Skeletal muscle satellite cell (primary cell): ENCODE data around the gene PTPN20. TPM values are rescaled to one million over a fixed set of nuclear protein-coding genes. Genes with fewer than 3 reads are reported as not detected.
"Not testable (repeated sequence)": the region's sequence is repeated elsewhere in the genome, so short reads cannot be mapped to it uniquely, and the experiment has no call there.

Experiments used
- H3K27me3 ChIP-seq: 2 replicates; pipeline ENCODE4 v1.7.0; 2013; ENCODE audit warnings: low read length; ENCODE audit not compliant: control insufficient read depth, insufficient read depth
- H3K36me3 ChIP-seq: 2 replicates; pipeline ENCODE4 v1.7.0; 2013; ENCODE audit warnings: mild to moderate bottlenecking, control low read depth, low read length; ENCODE audit not compliant: insufficient read depth
- H3K4me1 ChIP-seq: 2 replicates; pipeline ENCODE4 v1.7.0; 2013; ENCODE audit warnings: low read length; ENCODE audit not compliant: control insufficient read depth, insufficient read depth
- H3K4me2 ChIP-seq: 2 replicates; pipeline ENCODE4 v1.7.0; 2013; ENCODE audit warnings: mild to moderate bottlenecking, low read length
- H3K4me3 ChIP-seq: 2 replicates; pipeline ENCODE4 v1.7.0; 2013; ENCODE audit warnings: low read length
- H3K9ac ChIP-seq: 2 replicates; pipeline ENCODE4 v1.7.0; 2013; ENCODE audit warnings: mild to moderate bottlenecking, low read depth, low read length, moderate library complexity
- H3K9me3 ChIP-seq: replicated peaks from 2 replicates; pipeline ENCODE4 v1.7.0; 2013; ENCODE audit warnings: mild to moderate bottlenecking, control low read depth, low read length
- total RNA-seq: library from RNA; depleted of rRNA; stranded (reverse); fragments of >200 nt; gene quantifications from 2 replicates; pipeline ENCODE4 v1.2.3, GENCODE V29; 2012; rRNA removed

Gene PTPN20, protein sequence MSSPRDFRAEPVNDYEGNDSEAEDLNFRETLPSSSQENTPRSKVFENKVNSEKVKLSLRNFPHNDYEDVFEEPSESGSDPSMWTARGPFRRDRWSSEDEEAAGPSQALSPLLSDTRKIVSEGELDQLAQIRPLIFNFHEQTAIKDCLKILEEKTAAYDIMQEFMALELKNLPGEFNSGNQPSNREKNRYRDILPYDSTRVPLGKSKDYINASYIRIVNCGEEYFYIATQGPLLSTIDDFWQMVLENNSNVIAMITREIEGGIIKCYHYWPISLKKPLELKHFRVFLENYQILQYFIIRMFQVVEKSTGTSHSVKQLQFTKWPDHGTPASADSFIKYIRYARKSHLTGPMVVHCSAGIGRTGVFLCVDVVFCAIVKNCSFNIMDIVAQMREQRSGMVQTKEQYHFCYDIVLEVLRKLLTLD
- 1.3 TPM in 2 replicates for total RNA-seq

DNA sequence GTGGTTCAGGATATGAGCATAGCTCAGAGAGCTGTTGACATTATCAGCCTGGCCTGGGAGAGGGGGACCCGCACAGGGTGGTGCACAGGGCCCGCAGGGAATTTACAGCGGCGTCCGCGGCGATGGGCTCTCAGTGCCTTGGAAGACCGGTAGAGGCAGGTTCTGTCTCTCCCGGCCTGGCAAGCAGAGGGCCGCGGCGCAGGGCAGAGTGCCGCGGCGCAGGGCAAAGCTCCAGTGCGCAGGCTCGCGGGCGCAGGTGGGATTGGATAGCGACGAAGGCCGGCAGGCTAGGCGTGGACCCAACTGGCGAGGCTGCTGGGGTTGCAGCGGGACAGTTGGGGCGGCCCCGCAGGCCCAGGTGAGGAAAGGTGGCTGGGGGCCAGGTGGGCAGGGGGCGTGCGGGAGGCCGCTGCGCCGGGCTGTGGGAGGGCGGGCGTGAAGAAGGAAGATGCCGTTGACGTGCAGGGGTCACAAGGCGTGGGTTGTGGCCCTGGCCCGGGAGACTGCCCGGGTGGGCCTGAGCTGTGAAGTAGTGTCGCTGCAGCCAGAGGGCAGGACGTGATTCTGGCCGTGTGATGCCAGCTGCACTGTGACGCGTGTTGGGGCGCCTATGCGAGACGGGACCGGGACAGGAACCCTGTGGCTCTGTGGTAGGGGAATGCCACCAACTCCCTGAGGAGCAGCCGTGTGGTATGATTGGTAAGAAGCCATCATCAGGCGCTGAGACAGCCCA, at the start of gene PTPN20:
Gene PTPN20 (plus strand): TSS at position 285 of the 733 bp plus-strand sequence. CDS start 21,072 bp downstream, outside the sequence.
- not testable (repeated sequence) for H3K4me2 ChIP-seq, H3K4me1 ChIP-seq, H3K27me3 ChIP-seq, H3K9me3 ChIP-seq, H3K36me3 ChIP-seq, H3K9ac ChIP-seq, H3K4me3 ChIP-seq

DNA sequence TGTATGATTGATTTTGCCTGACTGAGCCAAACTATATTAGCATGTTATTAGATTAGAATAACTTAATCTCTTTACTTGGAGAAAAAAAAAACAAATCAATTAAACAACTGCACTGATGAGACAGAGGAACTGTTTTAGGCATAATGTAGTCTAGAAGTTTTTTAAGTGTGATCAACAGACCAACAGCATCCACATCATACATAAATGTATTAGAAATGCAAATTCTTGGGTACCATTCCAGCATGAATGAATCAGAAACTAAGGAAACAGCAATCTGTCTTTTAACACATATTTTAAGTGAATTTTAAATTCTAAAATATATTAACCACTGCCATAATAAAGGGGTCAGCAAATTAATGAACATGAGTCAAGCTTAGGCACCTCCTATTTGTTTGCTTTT, 41.5 kb upstream of the PTPN20 start:
- not testable (repeated sequence) for H3K4me2 ChIP-seq

DNA sequence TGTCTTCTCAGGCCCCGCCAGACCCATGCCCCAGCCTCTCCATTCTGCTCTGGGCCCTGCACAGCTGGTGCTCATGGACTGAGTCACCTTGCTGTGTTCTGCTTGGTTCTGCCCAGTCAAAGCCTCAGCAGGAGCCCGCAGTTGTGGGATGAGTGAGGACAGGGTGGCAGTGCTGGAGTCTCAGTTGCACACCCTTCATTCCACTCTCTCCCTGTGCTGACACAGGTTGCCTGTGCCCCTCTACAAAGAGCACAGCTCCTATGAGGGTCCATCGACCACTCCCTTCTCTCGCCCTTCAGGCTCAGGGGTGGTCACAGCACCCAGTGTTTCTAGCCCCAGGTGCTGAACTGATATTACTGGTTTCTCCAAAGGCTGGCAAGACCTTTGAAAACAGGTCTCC, 39.6 kb upstream of the PTPN20 start:
- not testable (repeated sequence) for H3K9me3 ChIP-seq, H3K4me3 ChIP-seq, H3K4me2 ChIP-seq, H3K4me1 ChIP-seq, H3K9ac ChIP-seq, H3K27me3 ChIP-seq, H3K36me3 ChIP-seq

More for the DNA sequence above, 41.5 kb upstream of the PTPN20 start:
- not testable (repeated sequence) for H3K4me3 ChIP-seq, H3K9me3 ChIP-seq, H3K27me3 ChIP-seq, H3K36me3 ChIP-seq, H3K4me1 ChIP-seq, H3K9ac ChIP-seq

DNA sequence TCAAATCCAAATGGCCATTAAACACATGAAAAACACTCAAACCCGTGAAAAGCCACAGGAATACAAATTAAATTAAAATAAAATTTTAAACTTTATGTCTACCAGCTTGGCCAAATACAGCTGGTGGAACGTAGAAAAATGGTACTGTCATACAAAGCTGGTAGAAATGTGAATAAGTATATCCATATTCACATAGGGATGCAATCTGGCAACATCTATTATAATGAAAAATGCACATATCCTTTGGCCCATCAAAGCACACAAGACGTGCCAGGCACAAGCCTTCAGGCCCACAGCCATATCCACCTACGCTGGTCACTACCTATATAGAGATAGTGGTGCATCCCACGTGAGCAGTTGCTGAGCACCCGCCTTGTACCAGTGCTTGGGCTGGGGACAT, 35.9 kb upstream of the PTPN20 start:
- H3K4me2 ChIP-seq, H3K9ac ChIP-seq, H3K4me1 ChIP-seq, H3K27me3 ChIP-seq, H3K36me3 ChIP-seq, H3K9me3 ChIP-seq, H3K4me3 ChIP-seq: not testable (repeated sequence)

DNA sequence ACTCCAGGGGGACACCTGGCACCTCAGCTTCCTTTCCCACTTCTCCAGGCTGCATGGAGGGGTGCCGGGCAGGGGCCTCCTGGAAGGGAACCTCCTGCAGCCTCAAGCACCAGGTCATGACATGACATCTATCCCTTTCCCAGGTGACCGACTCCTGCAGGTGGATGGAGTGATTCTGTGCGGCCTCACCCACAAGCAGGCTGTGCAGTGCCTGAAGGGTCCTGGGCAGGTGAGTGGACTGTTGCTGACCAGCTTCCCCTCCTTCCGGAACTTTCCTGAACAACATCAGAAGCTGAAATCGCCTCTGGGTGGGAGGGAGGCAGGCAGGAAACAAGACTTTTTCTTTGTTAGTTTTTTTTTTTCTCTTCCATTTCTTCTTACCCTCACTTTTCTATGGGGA, 34.5 kb upstream of the PTPN20 start:
- H3K4me1 ChIP-seq, H3K4me3 ChIP-seq, H3K9ac ChIP-seq, H3K9me3 ChIP-seq, H3K27me3 ChIP-seq, H3K4me2 ChIP-seq, H3K36me3 ChIP-seq: not testable (repeated sequence)

DNA sequence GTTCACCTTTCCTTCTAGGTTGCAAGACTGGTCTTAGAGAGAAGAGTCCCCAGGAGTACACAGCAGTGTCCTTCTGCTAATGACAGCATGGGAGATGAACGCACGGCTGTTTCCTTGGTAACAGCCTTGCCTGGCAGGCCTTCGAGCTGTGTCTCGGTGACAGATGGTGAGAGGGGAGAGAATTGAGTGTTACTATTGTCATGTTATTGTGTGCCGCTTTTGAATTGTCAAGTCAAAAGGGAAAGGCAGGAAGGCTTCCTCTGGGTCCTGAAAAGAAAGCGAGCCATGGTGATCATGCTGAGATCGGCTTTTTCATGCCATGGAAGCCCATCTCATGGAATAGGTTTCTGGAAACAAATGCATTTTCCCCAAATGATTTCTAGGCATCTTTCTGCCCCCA, 32.5 kb upstream of the PTPN20 start:
- not testable (repeated sequence) for H3K4me1 ChIP-seq, H3K27me3 ChIP-seq, H3K36me3 ChIP-seq, H3K9ac ChIP-seq, H3K9me3 ChIP-seq, H3K4me3 ChIP-seq, H3K4me2 ChIP-seq

DNA sequence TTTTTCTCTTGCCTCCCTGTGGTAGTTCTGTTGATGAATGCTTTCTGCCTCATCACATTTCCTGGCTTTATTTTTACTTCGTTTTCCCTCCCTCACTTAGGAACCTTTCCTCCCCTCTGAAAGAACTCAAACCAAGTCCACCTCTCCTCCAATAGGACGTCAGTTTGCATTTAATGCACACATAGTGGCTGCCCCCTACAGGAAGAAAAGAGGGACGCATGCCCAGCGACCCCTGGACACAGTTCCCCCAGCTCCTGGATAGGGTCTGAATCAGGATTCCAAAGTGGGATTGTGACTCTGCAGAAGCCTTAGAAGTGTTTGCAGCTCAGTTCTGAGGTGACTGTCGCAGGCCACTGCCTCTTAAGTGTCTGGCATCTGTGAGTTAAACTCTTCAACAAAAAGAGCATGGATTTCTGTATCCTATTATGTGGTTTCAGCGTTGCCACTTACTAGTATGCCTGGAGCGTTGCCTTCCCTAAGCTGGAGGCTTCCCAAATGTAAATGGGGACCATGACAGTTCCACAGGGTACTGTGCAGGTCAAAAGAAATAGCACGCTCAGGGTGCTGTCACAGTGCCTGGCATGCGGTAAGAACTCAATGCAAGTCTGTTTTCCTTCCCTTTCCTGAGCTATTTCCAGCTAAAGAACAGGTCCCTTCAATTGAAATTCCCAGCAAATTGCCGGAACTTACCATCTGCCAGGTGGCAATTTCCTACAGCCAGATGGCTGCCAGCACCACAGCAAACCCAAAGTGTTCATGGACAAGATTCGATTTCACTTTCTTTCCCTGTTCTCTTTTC, 20.2 kb upstream of the PTPN20 start:
- not testable (repeated sequence) for H3K27me3 ChIP-seq

DNA sequence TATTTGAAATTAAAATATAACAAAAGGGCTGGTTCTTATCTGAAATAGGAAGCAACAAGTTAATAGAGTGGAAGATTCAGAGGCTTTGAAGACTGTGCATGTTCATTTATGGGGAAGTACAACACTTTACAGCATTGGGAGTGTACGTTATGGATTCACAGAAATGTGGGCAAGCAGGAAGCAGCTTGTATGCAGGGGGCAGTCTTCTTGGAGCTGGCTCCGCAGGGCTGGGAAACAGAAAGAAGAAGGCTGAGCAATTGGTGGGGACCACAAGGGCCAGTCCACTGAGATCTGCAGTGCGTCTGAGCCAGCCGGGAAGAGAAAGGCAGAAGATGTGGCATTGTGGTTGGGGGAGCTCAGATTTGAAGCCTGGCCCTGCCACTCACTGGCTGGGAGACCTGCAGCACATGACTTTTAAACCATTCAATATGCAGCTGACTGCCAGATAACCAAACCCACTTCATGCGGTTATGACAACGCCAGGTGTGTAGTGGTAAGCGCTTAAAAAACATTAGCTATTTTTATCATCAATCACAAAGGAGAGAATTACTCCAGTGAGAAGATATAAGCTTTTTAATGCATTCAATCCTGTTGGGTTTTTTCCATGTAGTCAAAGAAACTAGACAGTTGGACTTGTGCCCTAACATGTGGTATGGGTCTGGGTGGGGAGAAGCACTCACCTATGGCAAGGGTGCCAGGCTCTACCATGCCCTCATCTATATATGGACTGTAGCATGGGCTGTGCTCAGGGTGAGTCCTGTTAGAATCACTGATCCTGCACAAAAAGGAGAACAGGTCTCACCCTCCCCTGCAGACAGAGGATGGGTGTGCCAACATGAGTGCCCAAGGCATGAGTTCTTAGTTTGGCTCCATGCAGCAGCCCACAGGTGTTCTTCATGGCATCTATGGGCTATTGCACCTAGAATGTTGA, 14.2 kb upstream of the PTPN20 start:
- not testable (repeated sequence) for H3K27me3 ChIP-seq, H3K4me1 ChIP-seq, H3K9ac ChIP-seq, H3K9me3 ChIP-seq, H3K36me3 ChIP-seq, H3K4me2 ChIP-seq, H3K4me3 ChIP-seq

More for the DNA sequence above, 20.2 kb upstream of the PTPN20 start:
- not testable (repeated sequence) for H3K4me1 ChIP-seq, H3K4me3 ChIP-seq, H3K9ac ChIP-seq, H3K4me2 ChIP-seq, H3K36me3 ChIP-seq, H3K9me3 ChIP-seq

DNA sequence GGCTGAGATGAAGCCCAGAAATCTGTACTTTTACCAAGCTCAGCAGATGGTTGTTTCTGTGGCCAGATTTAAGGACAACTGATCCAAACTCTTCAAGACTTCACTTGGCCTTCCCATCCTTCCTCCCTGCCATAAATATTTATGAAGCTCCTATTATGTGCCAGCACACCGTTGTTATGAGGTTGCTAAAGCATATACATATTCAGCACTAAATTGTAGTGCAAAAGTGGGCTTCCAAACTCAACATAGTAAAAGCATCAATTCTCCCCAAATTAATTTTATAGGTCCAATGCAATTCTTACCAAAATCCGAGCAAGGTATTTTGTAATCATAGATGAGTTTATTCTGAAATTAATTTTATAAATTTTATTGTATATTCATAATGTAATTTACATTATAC, 10.0 kb upstream of the PTPN20 start:
- not testable (repeated sequence) for H3K4me3 ChIP-seq, H3K27me3 ChIP-seq, H3K36me3 ChIP-seq, H3K4me1 ChIP-seq, H3K4me2 ChIP-seq, H3K9me3 ChIP-seq, H3K9ac ChIP-seq

DNA sequence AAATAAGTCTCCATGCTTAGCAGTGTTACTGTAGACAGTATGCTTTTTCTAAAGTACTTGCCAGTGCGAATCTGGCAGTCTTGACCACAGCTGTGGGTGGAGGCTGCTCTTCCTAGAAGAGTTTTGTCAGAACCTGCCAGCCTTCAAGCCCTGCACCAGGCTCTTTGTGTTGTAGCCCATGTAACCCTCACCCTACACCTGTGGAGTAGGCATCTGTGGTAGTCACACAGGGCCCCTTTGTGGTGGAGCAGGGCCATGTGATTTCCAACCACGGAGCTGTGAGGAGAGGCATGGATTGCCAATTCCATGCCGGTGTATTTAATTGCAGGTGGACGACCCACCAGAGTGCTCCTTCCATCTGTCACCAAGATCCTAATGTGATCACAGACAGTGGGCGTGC, 7.4 kb upstream of the PTPN20 start:
- H3K27me3 ChIP-seq, H3K9me3 ChIP-seq, H3K4me1 ChIP-seq, H3K9ac ChIP-seq, H3K4me3 ChIP-seq, H3K36me3 ChIP-seq, H3K4me2 ChIP-seq: not testable (repeated sequence)

DNA sequence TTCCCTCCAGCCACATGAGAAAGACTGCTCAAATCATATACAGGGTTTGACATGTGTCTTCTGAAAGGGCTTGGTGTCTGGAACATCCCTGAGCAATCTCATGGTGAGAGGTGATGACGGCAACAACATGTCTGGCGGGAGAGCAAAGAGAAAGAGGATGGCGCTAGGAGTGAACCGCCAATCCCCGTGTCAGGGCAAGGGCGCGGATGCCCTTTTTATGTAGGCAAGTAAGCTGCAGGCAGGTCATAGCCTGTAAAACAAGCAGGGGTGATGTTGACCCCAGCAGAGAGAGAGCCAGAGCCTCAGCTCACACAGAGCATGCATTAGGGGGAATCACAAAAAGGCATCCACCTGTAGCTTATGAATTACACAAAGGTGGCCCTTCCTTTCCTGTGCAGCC, 4.9 kb upstream of the PTPN20 start:
- not testable (repeated sequence) for H3K9me3 ChIP-seq, H3K36me3 ChIP-seq

More for the DNA sequence above, 4.9 kb upstream of the PTPN20 start:
- H3K27me3 ChIP-seq, H3K9ac ChIP-seq, H3K4me3 ChIP-seq, H3K4me1 ChIP-seq, H3K4me2 ChIP-seq: not testable (repeated sequence)
